GM12891 (cell line): ENCODE measurements around the gene RBPJ.

Source experiments
- DNase-seq: peaks from one replicate; pipeline ENCODE4 v3.0.0; 2011; ENCODE audit warnings: low spot score; ENCODE audit not compliant: insufficient read length
- FAIRE-seq: peaks from 2 replicates; lab custom pipeline; 2011; peaks lifted over from hg19 to GRCh38; lab: Jason Lieb, UNC
- PAX5 ChIP-seq: IDR thresholded peaks from 2 replicates; pipeline ENCODE4 v1.6.1; 2011; ENCODE audit warnings: low read length, moderate library complexity, mild to moderate bottlenecking; ENCODE audit not compliant: insufficient read depth, severe bottlenecking
- POLR2A ChIP-seq: IDR thresholded peaks from 2 replicates; pipeline ENCODE4 v1.6.1; 2011; ENCODE audit warnings: low read depth, low read length, control low read depth
- POLR2AphosphoS5 ChIP-seq: IDR thresholded peaks from 2 replicates; pipeline ENCODE4 v1.6.1; 2011; ENCODE audit warnings: low read depth, low read length, control low read depth
- POU2F2 ChIP-seq: IDR thresholded peaks from 2 replicates; pipeline ENCODE4 v1.6.1; 2011; ENCODE audit warnings: low read depth, mild to moderate bottlenecking, control low read depth, low read length, moderate library complexity
- SPI1 ChIP-seq: IDR thresholded peaks from 2 replicates; pipeline ENCODE4 v1.6.1; 2011; ENCODE audit warnings: low read depth, low read length, control low read depth
- TAF1 ChIP-seq: IDR thresholded peaks from 2 replicates; pipeline ENCODE4 v1.6.1; 2011; ENCODE audit warnings: low read depth, low read length, control low read depth

RBPJ gene

DNA sequence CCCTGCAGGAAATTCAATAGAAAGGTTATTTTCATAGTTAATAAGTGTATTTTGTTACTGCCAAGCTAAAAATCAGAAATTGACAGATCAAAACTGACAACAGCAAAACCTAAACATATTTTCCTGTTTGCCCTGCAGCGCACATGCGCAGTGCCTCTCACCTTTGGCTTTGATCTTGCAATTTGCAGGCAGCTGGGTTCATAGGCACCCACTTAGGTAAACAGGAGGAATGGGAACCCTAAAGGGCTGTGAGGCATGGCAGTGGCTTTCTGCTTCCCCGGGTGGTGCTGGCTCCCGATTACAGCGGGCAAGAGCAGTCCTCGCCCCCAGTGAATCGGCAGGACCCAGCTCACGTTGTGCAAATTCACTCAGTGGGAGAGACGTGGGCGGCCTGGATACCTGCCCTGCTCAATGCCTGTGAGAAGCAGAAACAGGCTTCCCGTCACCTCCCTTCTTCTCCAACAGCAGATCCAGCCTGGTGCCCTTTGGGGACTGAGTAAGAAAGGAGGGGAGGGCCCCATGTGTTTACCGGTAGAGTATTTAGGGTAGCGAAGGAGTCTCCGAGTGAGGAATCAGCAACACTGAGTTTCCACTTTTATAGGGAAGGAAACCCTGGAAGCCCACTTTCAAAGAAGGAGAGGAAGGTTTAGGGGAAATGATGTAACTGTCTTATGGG lies 143.7 kb downstream of the RBPJ start:
- no peak for FAIRE-seq
- no peak for DNase-seq
- TF ChIP-seq POLR2AphosphoS5 (no peak), TAF1 (no peak), POU2F2 (no peak), POLR2A (no peak), PAX5 (no peak), SPI1 (no peak)

DNA sequence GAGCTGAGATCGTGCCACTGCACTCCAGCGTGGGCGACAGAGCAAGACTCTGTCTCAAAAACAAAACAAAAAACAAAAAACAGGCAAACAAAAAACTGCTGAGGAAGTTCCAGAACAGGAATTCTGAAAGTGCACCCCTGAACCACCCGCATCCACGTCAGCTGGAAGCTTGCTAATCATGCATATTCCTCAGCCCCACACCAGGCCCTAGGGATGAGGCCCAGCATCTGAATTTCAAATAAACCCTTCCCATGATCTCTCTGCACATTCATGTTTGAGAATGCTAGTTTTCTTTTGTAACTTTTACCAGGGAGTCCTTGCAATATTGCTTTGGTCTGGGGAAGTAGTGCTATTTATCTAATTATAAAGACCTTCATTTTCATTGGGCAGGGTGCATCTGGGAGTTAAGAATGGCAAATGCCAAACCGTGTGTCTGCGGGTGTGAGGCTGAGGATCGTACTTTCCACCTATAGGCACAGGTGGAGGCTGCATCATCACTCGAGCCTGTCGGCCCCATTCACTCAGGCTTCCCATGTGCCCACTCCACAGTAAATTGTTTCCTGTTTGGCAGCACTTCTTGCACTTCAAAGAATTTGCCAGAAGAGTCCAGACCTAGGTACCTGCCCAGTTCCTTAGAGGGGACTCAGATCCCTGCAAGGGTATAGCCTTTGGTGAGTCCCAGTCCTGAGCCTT lies 145.9 kb downstream of the RBPJ start:
- DNase-seq (no peak), FAIRE-seq (no peak)
- TF ChIP-seq POLR2AphosphoS5, result no peak
- no peak for TF ChIP-seq POLR2A
- no peak for TF ChIP-seq SPI1
- TF ChIP-seq TAF1, result no peak
- no peak for TF ChIP-seq PAX5
- no peak for TF ChIP-seq POU2F2

DNA sequence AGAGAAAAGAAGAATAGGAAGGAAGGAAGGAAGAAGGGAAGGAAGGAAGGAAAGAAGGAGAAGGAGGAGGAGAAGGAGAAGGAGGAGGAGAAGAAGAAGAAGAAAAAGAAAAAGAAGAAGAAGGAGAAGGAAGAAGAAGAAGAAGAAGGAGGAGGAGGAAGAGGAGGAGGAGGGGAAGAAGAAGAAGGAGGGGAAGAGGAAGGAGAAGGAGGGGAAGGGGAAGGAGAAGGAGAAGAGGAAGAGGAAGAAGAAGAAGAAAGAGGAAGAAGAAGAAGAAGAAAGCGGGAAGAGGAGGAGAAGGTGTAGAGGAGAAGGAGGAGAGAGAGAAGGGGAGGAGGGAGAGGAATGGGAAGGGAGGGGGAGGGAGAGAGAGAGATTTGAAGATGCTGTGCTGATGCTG lies 146.9 kb downstream of the RBPJ start:
- FAIRE-seq, result no peak
- TF ChIP-seq SPI1 (no peak), PAX5 (no peak), POU2F2 (no peak), POLR2A (no peak), TAF1 (no peak), POLR2AphosphoS5 (no peak)

DNA sequence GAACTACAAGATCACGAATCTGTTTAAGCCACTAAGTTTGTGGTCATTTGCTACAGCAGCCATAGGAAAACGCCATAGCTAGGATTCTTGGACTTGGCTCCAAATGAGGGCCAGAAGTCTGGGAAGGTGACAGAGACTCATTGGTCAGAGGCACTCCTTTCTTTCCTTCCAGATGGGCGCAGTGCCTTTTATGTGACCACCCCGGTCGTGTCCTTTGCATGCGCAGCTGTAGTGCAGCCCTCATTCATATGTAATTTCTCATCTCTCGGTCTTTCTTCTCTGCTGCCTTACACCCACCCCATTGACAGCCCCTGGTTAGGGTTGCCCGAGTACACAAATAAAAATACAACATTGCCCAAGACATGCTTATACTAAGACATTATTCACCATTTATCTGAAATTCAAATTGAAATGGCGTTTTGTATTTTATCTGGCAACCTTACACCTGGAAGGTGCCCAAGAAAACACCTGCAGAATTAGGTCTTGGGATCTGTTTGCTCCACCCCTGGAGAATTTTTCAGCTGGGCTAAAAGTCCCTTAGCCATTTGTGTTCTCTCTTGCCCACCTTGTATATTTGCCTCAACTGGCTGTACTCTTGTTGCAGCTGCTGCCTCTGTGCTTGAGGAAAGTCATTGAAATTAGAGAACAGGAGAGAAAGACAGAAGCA lies 147.6 kb downstream of the RBPJ start:
- DNase-seq, result no peak
- TF ChIP-seq TAF1 (no peak), POLR2AphosphoS5 (no peak), SPI1 (no peak), POU2F2 (no peak), POLR2A (no peak), PAX5 (no peak)
- no peak for FAIRE-seq

More for the DNA sequence above, 146.9 kb downstream of the RBPJ start:
- DNase-seq, result no peak

DNA sequence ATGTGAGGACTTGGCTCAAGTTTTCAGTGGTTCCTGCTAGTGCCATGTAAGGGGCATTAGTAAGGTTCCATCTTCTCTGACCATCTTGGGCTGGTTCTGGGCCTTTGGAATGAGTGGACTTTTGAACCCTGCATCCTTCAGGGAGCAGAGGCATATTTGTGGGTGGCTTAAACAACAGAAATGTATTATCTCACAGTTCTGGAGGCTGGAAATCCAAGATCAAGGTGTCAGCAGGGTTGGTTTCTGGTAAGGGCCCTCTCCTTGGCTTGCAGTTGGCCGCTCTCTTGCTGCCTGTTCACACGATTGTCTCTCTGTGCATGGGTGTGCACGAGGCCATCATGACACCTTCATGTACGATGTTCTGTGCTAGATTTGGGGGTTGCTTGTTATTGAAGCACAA lies 148.2 kb downstream of the RBPJ start:
- DNase-seq (no peak), FAIRE-seq (no peak)
- no peak for TF ChIP-seq SPI1
- TF ChIP-seq POU2F2, result no peak
- TF ChIP-seq POLR2AphosphoS5, result no peak
- TF ChIP-seq TAF1, result no peak
- no peak for TF ChIP-seq POLR2A
- TF ChIP-seq PAX5, result no peak

DNA sequence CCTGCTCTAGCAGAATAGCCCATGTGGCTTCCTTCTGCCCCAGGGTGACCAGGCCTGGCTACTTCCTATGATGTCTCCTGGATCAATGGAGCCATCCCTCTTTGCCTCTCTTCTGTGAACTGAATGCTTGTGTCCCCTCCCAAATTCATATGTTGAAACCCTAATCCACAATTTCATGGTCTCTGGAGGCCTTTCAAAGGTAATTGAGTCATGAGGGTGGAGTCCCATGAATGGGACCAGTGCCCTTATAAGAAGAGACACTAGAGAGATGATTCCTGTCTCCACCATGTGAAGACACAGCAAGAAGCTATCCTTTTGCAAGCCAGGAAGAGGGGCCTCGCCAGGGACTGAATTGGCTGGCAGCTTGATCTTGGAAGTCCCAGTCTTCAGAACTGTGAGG lies 151.1 kb downstream of the RBPJ start:
- DNase-seq (no peak), FAIRE-seq (no peak)
- TF ChIP-seq TAF1, result no peak
- no peak for TF ChIP-seq POLR2A
- TF ChIP-seq POLR2AphosphoS5, result no peak
- no peak for TF ChIP-seq PAX5
- no peak for TF ChIP-seq POU2F2
- no peak for TF ChIP-seq SPI1

DNA sequence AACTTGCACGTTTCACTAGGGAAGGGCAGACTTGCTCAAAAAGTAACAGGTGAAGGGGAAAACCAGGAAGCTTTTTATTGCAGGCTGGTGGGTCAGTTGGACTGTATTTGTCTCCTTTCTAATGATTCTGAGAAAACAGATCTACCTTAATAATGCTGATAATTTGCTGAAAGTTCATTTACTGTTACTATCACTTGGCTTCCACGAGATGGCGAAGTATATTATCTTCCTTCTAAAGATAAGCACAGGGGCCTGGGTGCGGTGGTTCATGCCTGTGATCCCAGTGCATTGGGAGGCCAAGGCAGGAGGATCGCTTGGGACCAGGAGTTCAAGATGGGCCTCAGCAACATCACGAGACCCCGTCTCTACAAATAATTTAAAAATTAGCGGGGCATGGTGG lies 153.1 kb downstream of the RBPJ start:
- no peak for FAIRE-seq
- no peak for TF ChIP-seq SPI1
- no peak for TF ChIP-seq POLR2A
- TF ChIP-seq TAF1, result no peak
- TF ChIP-seq POU2F2, result no peak
- no peak for TF ChIP-seq PAX5
- TF ChIP-seq POLR2AphosphoS5, result no peak
- no peak for DNase-seq

DNA sequence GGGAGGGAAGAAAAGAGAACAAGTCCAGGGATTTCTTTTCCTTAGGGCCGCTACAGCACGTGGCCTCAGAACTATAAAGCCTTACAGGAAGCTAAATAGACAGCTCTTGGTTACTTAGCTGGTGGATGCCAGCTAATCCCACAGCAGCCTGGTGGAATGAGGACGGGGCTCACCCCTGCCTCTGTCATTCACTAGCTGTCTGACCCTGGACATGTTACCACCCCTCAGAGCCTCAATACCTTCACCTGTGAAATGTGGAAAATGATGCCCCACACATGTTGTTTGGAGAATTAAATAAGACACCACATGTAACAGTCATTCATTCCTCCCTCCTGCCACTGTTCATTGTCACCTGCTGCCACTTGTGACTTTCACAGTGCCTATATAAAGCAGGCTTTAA lies 153.7 kb downstream of the RBPJ start:
- FAIRE-seq (no peak), DNase-seq (no peak)
- TF ChIP-seq PAX5 (no peak), POU2F2 (no peak), POLR2AphosphoS5 (no peak), TAF1 (no peak), SPI1 (no peak), POLR2A (no peak)

DNA sequence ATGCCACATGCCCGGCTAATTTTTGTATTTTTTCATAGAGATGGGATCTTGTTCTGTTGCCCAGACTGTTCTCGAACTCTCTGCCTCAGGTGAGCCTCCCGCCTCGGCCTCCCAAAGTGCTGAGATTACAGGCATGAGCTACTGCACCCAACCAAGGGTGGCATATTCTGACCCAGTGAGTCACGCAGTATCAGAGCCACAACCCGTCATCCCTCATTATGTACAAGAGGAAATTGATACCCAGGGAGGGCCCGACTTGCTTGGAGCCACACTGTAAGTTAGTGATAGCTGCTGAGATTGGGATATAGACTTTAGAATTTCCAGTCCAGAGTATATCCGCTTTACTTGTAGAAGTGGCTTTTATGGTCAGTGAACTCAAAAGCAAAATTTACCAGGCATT lies 154.9 kb downstream of the RBPJ start:
- FAIRE-seq (no peak), DNase-seq (no peak)
- no peak for TF ChIP-seq PAX5
- no peak for TF ChIP-seq TAF1
- TF ChIP-seq POLR2A, result no peak
- TF ChIP-seq SPI1, result no peak
- no peak for TF ChIP-seq POU2F2
- no peak for TF ChIP-seq POLR2AphosphoS5

DNA sequence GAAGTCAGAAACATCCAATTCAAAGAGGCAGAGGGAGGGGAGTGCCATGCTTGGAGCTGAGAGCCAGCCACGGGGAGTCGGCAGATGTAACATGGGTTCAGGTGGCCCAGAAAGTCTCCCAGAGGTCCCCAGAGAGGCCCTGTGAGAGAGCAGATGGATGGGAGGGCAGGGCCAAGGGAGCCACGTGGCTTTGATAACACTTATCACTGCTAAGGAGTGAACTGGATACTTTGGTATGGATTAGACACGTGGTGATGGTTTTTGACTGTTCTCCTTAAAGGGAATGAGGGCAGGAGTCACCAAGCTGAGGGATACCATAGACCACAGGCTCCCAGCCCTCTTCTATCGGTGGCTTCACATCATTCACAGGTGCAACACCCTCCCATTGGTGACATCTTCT lies 155.7 kb downstream of the RBPJ start:
- FAIRE-seq (no peak), DNase-seq (no peak)
- TF ChIP-seq POU2F2, result no peak
- no peak for TF ChIP-seq SPI1
- TF ChIP-seq PAX5, result no peak
- no peak for TF ChIP-seq POLR2A
- no peak for TF ChIP-seq POLR2AphosphoS5
- no peak for TF ChIP-seq TAF1
